Mucosa of gallbladder (tissue), 1 donor: Measurements from ENCODE around the gene POU5F2. TPM values are rescaled to one million over a fixed set of nuclear protein-coding genes. Genes with fewer than 3 reads are reported as not detected.

ENCODE experiments used
- DNase-seq: peaks from one replicate; pipeline ENCODE4 v3.0.0-alpha.2; 2020; ENCODE audit warnings: low spot score
- total RNA-seq: library from RNA; stranded (reverse); gene quantifications from one replicate; pipeline ENCODE4 v1.2.1, GENCODE V29; 2021
- donor health status: DM: no; HTN: no; CAD: no.

The POU5F2 gene
- total RNA-seq: 1.0 TPM

DNA sequence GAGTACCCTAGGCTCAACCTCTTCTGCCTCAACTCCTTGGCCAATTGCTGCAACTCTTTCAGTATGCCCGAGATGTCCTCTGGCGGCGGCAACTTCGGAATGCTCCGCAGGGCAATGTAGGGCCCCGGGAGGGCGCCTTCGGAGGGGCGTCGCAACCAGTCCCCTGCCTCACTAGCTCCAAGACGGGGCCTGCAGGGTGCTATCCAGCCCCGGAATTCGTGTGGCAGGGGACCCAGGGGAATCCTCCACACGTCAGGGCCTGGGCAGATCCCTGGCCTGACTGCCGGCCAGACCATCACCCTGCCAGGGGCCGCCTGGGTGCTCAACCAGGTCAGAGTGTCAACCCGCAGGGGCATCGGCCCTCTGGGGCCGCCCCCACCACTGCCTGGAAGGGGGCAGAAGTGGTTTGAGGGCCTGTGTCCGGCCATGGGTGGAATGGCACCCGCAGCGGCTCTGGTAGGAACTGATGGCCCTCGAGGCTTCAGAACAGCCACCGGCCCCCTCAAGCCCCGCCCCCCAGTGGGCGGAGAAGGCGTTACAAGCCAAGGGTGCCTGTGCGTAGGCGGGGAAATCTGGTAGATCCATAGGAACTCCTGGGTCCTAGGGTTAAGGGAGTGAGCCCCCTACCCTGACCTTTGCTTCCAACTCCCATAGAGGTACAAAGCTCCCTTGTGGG lies at the start of gene POU5F2:
Gene POU5F2, minus strand, starts transcription at position 465 of the 676 bp plus-strand sequence. Its CDS starts 37 bp downstream, at position 428.
- DNase-seq: no peak

- DNase-seq: no peak
Observed at GRCh38 chr5:93790401-93790800, 49.0 kb upstream of the POU5F2 start.

DNA sequence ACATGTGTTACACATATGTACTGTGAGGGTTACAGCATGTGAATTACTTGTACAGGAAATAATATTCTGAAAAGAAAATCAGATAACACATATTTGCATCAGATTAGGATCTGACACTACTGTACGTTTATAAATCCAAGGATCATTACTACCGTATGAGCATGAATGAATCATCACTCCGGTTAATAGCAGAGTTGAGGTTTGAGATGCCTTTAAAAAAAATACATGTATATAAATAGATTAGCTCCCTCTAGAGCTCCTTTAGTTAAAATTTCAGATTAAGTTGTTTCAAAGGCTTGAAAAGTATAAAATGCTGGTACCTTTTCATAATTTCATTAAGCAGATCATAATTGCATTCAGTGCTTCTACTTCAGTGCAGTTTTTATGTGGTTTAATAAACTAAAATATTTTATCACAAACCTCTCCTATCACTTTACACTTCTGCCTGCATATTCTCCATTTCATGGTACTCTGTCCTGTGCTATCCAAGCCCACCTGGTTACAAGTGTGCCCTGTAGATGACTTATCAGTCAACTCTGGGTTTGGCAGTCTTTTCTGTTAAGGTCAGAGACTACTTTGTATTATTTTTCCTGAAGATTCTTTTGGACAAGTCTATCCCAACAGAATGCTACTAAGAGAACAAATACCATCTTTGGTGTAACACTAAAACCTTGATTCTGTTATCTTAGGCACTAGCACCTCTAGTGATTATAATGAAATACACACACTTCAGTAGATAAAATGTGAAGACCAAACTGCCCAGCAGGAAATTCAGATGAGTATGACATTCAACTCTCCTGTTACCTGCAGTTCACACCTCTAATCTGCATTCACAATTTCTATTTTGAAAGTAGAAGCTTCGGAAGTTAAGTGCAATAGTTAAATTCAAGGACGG lies 48.0 kb upstream of the POU5F2 start:
- no peak for DNase-seq

GRCh38 chr5:93787598-93787997 lies 46.2 kb upstream of the POU5F2 start:
- no peak for DNase-seq

- no peak for DNase-seq
Observed at GRCh38 chr5:93785475-93785874, 44.1 kb upstream of the POU5F2 start.

DNA sequence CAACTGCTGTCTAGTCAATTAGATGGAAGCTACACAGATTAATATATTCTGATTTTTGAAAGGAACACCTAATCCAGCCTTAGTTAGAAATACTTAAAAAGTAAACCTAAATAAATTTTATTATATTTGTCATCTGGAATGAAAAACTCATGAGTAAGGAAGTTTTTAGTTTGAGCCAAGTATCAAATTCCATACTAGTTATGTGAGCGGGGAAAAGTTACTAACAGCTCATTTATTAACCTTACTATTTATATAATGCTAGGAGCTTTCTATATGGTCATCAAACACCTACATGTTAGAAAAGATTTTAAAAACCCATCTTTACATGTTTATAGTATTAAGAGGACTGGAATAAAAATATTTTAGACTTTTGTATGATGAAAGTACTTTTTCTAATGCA lies 41.6 kb upstream of the POU5F2 start:
- DNase-seq: no peak

DNA sequence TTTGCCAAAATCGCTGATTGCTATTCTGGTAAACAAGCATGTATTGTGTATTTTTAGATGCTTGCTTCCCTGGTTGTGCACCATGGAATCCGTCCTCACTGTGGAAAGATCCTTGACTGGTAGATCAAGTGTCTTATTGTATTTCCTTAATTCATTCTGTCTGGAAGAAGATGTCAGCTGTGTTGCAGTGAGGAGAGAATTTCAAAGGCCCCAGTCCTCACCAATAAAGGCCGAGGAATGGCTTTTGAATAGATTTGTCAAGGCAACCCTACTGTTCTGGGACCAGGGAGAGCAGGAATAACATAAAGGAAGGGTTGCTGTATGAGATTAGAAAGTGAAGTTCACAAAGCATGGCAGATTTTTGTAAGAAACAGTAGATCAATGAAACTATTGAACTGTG lies 36.2 kb upstream of the POU5F2 start:
- no peak for DNase-seq

DNA sequence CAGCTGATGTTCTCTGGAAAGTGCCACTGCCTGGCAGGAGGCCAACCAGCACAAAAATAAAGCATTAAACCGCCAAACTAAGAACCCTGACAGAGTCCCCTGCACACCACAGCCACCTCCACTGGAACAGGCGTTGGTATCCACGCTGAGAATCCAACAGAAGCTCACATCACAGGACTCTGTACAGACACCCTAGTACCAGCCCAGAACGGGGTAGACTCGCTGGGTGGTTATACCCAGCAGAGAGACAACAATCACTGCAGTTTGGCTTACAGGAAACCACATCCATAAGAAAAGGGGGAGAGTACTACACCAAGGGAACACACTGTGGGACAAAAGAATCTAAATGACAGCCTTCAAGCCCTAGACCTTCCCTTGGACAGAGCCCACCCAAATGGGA lies 15.0 kb upstream of the POU5F2 start:
- no peak for DNase-seq

DNA sequence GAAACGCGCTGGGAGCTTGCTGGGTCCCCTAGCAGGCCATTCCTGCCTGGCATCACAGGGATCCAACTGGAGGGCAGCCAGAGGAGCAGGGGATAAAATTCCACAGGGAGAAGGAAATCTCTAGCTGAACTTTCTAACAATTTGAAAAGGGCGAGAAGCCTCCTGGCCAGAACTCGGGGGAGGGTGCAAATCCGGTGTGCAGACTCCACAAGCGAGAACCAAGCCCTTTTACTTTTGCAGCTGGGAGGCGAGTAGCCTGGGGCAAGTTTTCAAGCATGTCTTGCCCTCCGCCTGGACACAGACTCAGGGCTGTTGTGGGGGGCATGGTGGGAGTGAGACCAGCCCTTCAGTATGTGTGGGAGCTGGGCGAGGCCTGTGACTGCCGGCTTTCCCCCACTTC lies 14.3 kb upstream of the POU5F2 start:
- DNase-seq: no peak

DNA sequence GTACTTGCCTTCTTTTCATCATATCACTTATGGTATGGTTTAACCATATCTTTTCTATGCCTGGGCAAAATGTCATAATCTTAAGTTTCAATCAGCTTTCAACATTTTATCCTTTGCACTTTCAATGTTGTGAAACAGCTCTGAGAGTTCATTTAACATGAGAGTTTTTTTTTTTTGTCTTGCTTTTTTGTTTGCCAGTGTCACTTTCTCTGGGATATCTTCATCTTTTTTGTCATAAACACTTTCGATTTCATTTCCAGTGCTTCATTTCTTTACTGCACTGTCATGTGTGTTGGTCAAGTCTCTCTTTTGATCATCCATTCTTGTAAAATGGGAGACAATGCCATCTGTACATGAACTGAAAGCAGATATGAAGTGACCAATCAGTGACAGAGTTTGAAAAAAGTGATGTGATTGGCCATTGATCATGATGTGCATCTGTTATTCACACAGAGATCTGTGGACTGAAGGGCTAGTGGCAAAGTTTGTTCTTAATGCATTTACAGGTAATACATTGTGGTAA lies 7.5 kb upstream of the POU5F2 start:
- no peak for DNase-seq

GRCh38 chr5:93746406-93747056 lies 5.1 kb upstream of the POU5F2 start:
- no peak for DNase-seq

DNA sequence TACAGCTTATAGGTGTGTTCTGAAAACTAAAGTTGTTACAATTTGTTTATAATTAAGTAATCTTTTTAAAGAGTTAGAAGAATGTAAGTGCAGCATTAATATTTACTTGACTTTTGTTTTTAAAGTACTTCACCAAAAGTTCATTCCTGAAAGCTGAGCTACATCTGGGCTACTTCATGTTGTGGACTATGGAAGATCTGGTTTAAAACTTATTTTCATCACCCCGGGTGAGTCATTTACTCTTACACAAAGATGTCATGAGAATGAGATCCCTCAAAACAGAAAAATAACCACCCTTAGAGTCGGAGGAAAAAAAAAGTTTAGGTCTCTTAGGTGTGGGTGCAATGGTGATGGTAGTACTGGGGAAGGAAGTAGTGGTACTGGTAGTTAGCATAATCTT lies 5.1 kb downstream of the POU5F2 start:
- DNase-seq: no peak

- no peak for DNase-seq
Observed at GRCh38 chr5:93735378-93735777, 6.0 kb downstream of the POU5F2 start.

- DNase-seq: no peak
Observed at GRCh38 chr5:93731987-93732386, 9.4 kb downstream of the POU5F2 start.

GRCh38 chr5:93726595-93726994 lies 14.8 kb downstream of the POU5F2 start:
- no peak for DNase-seq

DNA sequence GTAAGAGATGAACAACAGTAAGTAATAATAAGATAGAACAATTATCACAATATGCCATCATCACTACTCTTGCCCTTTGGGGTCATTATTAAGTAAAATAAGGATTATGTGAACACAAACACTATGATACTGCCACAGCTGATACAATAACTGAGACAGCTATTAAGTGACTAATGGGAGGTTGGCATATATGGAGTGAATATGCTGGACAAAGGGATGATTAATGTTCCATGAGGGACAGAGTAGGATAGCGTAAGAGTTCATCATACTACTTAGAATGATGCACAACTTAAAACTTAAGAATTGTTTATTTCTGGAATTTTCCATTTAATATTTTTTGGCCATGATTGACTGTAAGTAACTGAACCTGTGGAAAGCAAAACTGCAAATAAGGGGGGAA lies 16.6 kb downstream of the POU5F2 start:
- DNase-seq: no peak

- no peak for DNase-seq
Observed at GRCh38 chr5:93723681-93724080, 17.7 kb downstream of the POU5F2 start.

- peak; percentile 16 for DNase-seq
Observed at GRCh38 chr5:93723005-93723404, 18.4 kb downstream of the POU5F2 start.

DNA sequence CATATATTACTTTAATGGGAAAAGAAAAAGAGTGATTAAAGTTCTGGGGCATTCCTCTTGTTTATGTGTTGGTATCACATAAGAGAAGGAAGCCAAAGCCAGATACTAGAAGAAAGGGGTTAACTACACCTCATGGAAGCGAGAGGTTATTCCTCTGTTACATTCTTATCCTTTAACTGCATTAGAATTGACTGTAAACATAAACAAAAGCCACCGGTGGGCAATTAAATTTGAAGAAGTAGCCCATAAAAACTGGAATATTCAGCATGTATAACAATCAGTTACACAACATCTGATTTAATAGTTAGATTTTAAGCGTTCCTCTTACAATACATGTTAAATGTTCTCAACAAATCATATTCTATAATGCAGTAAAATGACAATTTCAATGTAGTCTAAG lies 18.8 kb downstream of the POU5F2 start:
- DNase-seq: no peak

GRCh38 chr5:93721511-93721910 lies 19.9 kb downstream of the POU5F2 start:
- no peak for DNase-seq

- DNase-seq: no peak
Observed at GRCh38 chr5:93721071-93721470, 20.3 kb downstream of the POU5F2 start.

DNA sequence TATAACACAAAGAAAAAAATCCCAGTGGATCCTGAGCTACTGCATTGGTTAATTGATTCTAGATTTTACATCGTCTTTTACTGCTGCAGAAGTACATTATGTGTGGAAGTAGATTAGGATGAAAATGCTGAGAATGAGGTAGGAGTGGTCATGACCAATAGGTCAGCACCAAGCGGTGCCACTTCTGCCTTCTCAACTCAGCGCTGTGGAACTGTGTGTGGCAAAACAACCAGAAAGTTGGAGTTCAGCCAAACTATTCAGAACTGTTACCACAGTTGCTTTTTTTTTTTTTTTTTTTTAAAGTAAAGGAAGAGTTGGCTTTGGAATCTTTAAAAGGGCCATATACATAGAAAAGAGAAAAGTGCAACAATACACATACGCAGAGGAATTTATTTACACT lies 24.2 kb downstream of the POU5F2 start:
- DNase-seq: peak; percentile 77
